Hepatocyte (in vitro differentiated cells): ENCODE data around the gene CTR9. TPM values are rescaled to one million over a fixed set of nuclear protein-coding genes. Genes with fewer than 3 reads are reported as not detected.
A peak's percentile ranks its signal among the peaks of the same experiment; 100 is the strongest.

Source experiments
- DNase-seq: peaks from one replicate; pipeline ENCODE4 v3.0.0-alpha.2; 2016; ENCODE audit warnings: low spot score
- H2AFZ ChIP-seq: fragments of 200-600 bp; sonication (generic); 2 replicates; pipeline ENCODE4 v1.6.0; 2016; ENCODE audit warnings: antibody characterized with exemption, mild to moderate bottlenecking
- H3K27ac ChIP-seq: fragments of 200-600 bp; sonication (generic); 2 replicates; pipeline ENCODE4 v1.5.1; 2016; ENCODE audit warnings: mild to moderate bottlenecking
- H3K27me3 ChIP-seq: fragments of 200-600 bp; sonication (generic); 2 replicates; pipeline ENCODE4 v1.6.1; 2016
- H3K36me3 ChIP-seq: fragments of 200-600 bp; sonication (generic); replicated peaks from 2 replicates; pipeline ENCODE4 v1.5.1; 2016; ENCODE audit warnings: low read depth; ENCODE audit not compliant: insufficient read depth
- H3K4me1 ChIP-seq: fragments of 200-600 bp; sonication (generic); 2 replicates; pipeline ENCODE4 v1.5.1; 2016; ENCODE audit warnings: mild to moderate bottlenecking, moderate library complexity; ENCODE audit not compliant: insufficient read depth
- H3K4me2 ChIP-seq: fragments of 200-600 bp; sonication (generic); 2 replicates; pipeline ENCODE4 v1.6.0; 2016
- H3K4me3 ChIP-seq: fragments of 200-600 bp; sonication (generic); 2 replicates; pipeline ENCODE4 v1.5.1; 2016; ENCODE audit warnings: mild to moderate bottlenecking
- H3K79me2 ChIP-seq: fragments of 200-600 bp; sonication (generic); 2 replicates; pipeline ENCODE4 v1.6.0; 2017; ENCODE audit warnings: mild to moderate bottlenecking
- H3K9me2 ChIP-seq: fragments of 200-600 bp; sonication (generic); replicated peaks from 2 replicates; pipeline ENCODE4 v1.6.0; 2017; ENCODE audit warnings: mild to moderate bottlenecking; ENCODE audit not compliant: insufficient read depth
- H3K9me3 ChIP-seq: fragments of 200-600 bp; sonication (generic); 2 replicates; pipeline ENCODE4 v1.5.1; 2016; ENCODE audit warnings: low read depth, mild to moderate bottlenecking
- H4K20me1 ChIP-seq: fragments of 200-600 bp; sonication (generic); 2 replicates; pipeline ENCODE4 v1.6.0; 2016; ENCODE audit warnings: mild to moderate bottlenecking; ENCODE audit not compliant: insufficient read depth, poor library complexity, severe bottlenecking
- CTCF ChIP-seq: fragments of 200-600 bp; sonication (generic); IDR thresholded peaks from 2 replicates; pipeline ENCODE4 v1.5.1; 2016; ENCODE audit warnings: antibody characterized with exemption, mild to moderate bottlenecking; ENCODE audit not compliant: poor library complexity
- EZH2 ChIP-seq: fragments of 200-600 bp; sonication (generic); IDR thresholded peaks from 2 replicates; pipeline ENCODE4 v1.6.1; 2016; ENCODE audit warnings: antibody characterized with exemption, mild to moderate bottlenecking, borderline replicate concordance
- EZH2phosphoT487 ChIP-seq: fragments of 200-600 bp; sonication (generic); IDR thresholded peaks from one replicate; pipeline ENCODE4 v1.6.1; 2018; ENCODE audit warnings: antibody characterized with exemption, mild to moderate bottlenecking, low read depth, moderate library complexity; ENCODE audit not compliant: unreplicated experiment, severe bottlenecking
- WGBS: methylation state at CpG from one replicate; pipeline ENCODE4 v1.1.6; 2016; ENCODE audit warnings: low lambda C conversion rate; ENCODE audit errors: missing lambda C conversion rate; 5-methylcytosine and 5-hydroxymethylcytosine counted together
- polyA plus RNA-seq: library from polyadenylated mRNA; unstranded; fragments of >200 nt; fragmentation: Nextera tagmentation; extraction: Ambion mirVana; gene quantifications from 2 replicates; pipeline ENCODE4 v1.2.1, GENCODE V29; 2016
- total RNA-seq: library from RNA; depleted of rRNA; stranded (reverse); fragments of >200 nt; gene quantifications from 2 replicates; pipeline ENCODE4 v1.2.3, GENCODE V29; 2014

Gene CTR9
- total and polyA plus RNA-seq, 2 experiments from 2014 or later: 24.4 to 28.0 TPM

- Histone ChIP-seq H3K79me2 (peaks cover 54% of the 10 kb centered on the region), H3K4me3 (peak overlapping the region; percentile 93), H3K27ac (peak overlapping the region; percentile 100), H4K20me1 (peaks cover 48% of the 10 kb centered on the region), H3K9me2 (no peaks in the 10 kb centered on the region), H3K27me3 (no peaks in the 10 kb centered on the region), H2AFZ (peak overlapping the region; percentile 40), H3K9me3 (no peaks in the 10 kb centered on the region), H3K4me2 (peak overlapping the region; percentile 88), H3K36me3 (peaks cover 9% of the 10 kb centered on the region), H3K4me1 (peaks cover 21% of the 10 kb centered on the region)
- DNase-seq: peak; percentile 66
- 1% methylated on average over 20 of the region's 39 CpGs for WGBS
- TF ChIP-seq EZH2phosphoT487 (no peak), EZH2 (no peak), CTCF (no peak)
Observed at GRCh38 chr11:10807493-10808234, 56.6 kb downstream of the CTR9 start.

- Histone ChIP-seq H3K27ac (peak overlapping the region; percentile 100), H3K27me3 (no peaks in the 10 kb centered on the region), H3K4me1 (peaks cover 21% of the 10 kb centered on the region), H3K9me2 (no peaks in the 10 kb centered on the region), H3K9me3 (no peaks in the 10 kb centered on the region), H4K20me1 (peaks cover 44% of the 10 kb centered on the region), H2AFZ (peak overlapping the region; percentile 40), H3K79me2 (peaks cover 52% of the 10 kb centered on the region), H3K36me3 (peaks cover 6% of the 10 kb centered on the region), H3K4me3 (peak overlapping the region; percentile 93), H3K4me2 (peak overlapping the region; percentile 88)
- no peak for DNase-seq
- TF ChIP-seq CTCF: no peak
- no peak for TF ChIP-seq EZH2phosphoT487
- TF ChIP-seq EZH2: no peak
- WGBS: under 1% methylated on average over 35 of the region's 36 CpGs
Observed at GRCh38 chr11:10808235-10808552, 57.1 kb downstream of the CTR9 start.

- H2AFZ ChIP-seq: peak within 1 kb of the TSS; percentile 49
- no peaks in the 10 kb centered on the region for H3K9me3 ChIP-seq
- peaks cover 21% of the 10 kb centered on the region for H3K4me1 ChIP-seq
- H3K27me3 ChIP-seq: no peaks in the 10 kb centered on the region
- H3K9me2 ChIP-seq: no peaks in the 10 kb centered on the region
- peak within 1 kb of the TSS; percentile 88 for H3K4me2 ChIP-seq
- H3K79me2 ChIP-seq: peaks cover 46% of the 10 kb centered on the region
- whole genome bisulfite sequencing: under 1% methylated on average over 59 of the region's 65 CpGs
- TF ChIP-seq EZH2phosphoT487 (no peak), EZH2 (no peak), CTCF (no peak)
- peaks cover 39% of the 10 kb centered on the region for H4K20me1 ChIP-seq
- H3K27ac ChIP-seq: peak within 1 kb of the TSS; percentile 100
- peaks cover 5% of the 10 kb centered on the region for H3K36me3 ChIP-seq
- peak within 1 kb of the TSS; percentile 93 for H3K4me3 ChIP-seq
- DNase-seq: peak; percentile 99
Observed at GRCh38 chr11:10808553-10809372, 57.7 kb downstream of the CTR9 start, which contains the start of gene EIF4G2. Gene EIF4G2 (minus strand): TSS chr11:10808926.
